Stimulated activated CD4-positive, alpha-beta T cell treated with anti-CD3 and anti-CD28 coated beads, Interleukin-1b, Interleukin-23, amount 100 ng/mL, for 48 hours (primary cell): ENCODE data around the gene TULP3.

ENCODE experiments used
- DNase-seq: peaks from one replicate; pipeline ENCODE4 v3.0.0-alpha.2; 2020

Gene TULP3

DNA sequence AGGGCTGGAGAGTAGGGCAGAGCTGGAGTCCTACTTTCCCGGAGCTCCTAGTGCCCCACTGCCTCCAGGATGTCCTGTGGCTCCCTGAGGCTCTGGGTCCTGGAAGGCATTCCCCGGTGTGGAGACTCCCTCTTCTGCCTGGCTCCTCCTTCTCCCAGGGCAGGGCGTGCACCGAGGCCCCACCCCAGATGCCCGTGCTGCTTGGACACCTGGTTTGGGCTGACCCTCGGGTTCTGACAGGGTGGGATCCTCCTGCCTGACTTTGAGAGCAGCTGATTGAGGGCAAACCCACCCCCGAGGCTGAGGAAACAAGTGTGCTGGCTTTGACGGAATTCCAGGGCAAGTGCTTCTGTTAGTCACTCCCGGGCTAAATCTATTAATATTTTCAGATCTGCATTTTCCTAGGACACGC is 83.9 kb downstream of the TULP3 start:
- DNase-seq = no peak

GRCh38 chr12:2976581-2976996 is 85.9 kb downstream of the TULP3 start:
- DNase-seq = no peak

DNA sequence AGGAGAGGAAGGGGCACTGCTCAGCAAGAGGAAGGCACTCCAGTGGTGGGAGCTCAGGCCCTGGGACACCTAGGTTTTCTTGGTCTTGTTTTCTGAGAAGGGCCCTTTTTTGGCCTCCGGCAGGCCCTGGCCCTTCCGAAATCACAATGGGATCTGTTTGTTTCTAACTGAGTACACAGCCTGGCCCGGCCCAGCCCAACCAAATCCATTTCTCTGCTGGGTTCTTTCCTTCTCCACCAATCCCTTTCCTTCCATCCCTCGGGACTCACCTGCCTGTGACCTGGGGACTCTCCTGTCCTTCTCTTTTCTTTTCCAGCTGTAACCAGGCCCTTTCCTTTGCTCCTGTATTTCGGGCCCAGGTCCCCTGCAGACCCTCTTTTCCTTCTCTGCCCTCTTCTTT is 87.1 kb downstream of the TULP3 start:
- DNase-seq = no peak

GRCh38 chr12:2979806-2980205 is 89.1 kb downstream of the TULP3 start:
- DNase-seq = no peak

DNA sequence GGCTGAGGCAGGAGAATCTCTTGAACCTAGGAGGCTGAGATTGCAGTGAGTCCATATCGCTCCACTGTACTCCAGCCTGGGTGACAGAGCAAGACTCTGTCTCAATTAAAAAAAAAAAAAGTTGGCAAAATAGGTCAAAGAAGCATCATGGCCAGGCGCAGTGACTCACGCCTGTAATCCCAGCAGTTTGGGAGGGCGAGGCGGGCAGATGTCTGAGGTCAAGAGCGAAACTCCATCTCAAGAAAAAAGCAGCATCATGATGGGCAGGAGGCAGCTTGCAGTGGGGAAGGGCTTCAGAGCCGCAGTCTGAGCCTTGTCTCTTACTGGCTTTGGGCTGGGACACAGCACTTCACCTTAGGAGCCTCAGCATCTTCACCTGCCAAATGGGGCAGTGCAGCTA is 89.9 kb downstream of the TULP3 start:
- DNase-seq = no peak

GRCh38 chr12:2982361-2982760 is 91.7 kb downstream of the TULP3 start:
- no peak for DNase-seq

DNA sequence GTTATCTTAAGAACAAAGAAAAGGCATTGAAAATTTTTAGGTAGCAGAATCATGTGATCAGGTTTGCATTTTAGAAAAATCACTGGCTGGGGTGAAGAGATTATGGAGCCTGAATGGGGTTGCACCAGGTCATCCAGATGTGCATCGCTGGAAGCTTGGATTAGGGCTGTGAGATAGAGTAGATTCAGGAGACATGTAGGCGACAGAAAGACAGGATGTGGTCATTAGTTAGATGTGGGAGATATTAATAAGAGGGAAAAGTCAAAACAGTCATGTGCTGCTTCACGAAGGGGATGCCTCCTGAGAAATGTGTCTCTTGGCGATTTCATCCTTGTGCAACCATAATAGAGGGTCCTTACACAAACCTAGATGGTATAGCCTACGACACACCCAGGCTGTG is 93.6 kb downstream of the TULP3 start:
- no peak for DNase-seq

DNA sequence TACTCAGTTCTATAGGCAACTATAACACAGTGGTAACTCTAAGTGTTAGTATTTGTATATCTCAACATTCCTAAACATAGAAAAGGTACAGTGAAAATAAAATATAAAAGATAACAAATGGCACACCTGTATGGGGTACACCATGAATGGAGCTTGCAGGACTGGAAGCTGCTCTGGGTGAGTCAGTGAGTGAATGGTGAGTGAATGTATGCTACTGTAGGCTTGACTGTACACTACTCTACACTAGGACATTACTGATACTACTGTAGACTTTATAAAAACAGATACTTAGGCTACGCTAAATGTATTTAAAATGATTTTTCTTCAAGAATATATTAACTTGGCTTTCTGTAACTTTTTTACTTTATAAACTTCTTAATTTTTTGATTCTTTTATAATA is 94.0 kb downstream of the TULP3 start:
- no peak for DNase-seq

DNA sequence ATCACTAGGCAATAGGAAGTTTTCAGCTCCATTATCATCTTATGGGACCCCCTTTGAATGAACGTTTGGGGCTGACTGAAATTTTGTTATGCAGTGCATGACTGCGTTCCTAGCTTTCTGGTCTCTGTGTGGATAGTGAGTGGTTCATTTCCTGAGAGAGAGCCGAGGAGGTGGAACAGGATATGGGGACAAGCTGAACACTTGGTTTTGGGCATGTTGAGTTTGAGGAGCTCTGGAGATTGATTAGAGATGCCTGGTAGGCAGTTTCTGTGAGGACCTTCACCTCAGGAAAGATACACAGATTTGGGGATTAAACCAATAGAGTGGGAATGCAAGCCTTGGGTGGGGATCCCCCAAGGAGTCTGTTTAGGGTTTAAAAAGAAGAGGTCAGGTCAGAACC is 96.2 kb downstream of the TULP3 start:
- no peak for DNase-seq

DNA sequence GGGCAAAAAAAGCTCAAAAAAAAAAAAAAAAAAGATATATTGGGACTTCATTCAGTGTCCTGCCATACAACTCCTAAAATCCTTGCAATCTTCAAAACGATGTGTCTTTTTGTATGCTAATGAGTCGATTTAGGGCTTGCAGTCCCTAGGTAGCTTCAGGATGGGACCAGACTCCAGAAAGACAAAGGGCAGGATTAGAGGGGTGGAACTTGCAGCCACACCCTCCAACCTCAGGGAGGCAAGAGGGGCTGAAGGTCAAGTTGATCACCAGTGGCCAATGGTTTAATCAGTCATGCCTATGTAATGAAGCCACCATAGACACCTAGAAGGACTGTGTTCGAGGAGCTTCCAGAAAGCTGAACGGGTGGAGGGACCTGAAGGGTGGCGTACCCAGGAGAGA is 97.8 kb downstream of the TULP3 start:
- no peak for DNase-seq
